Activated gamma-delta T cell treated with anti-CD3 and anti-CD28 coated beads, Interleukin-2, amount 50 U/mL, for 16 hours (primary cell): ENCODE measurements around the gene CFC1.
"Not testable (repeated sequence)": the region's sequence is repeated elsewhere in the genome, so short reads cannot be mapped to it uniquely, and the experiment has no call there.

Experiments
- DNase-seq: peaks from one replicate; pipeline ENCODE4 v3.0.0-alpha.2; 2020; ENCODE audit warnings: low read depth

The CFC1 gene

GRCh38 chr2:130582970-130583369 is 16.4 kb downstream of the CFC1 start:
- DNase-seq, result not testable (repeated sequence)

GRCh38 chr2:130581491-130581890 is 17.9 kb downstream of the CFC1 start:
- not testable (repeated sequence) for DNase-seq

GRCh38 chr2:130579121-130579520 is 20.3 kb downstream of the CFC1 start:
- DNase-seq, result not testable (repeated sequence)

GRCh38 chr2:130577559-130577958 is 21.8 kb downstream of the CFC1 start:
- DNase-seq, result not testable (repeated sequence)

- DNase-seq, result not testable (repeated sequence)
Observed at GRCh38 chr2:130576209-130576784, 23.1 kb downstream of the CFC1 start.

- DNase-seq, result not testable (repeated sequence)
Observed at GRCh38 chr2:130574230-130574629, 25.1 kb downstream of the CFC1 start.

- not testable (repeated sequence) for DNase-seq
Observed at GRCh38 chr2:130571929-130572328, 27.4 kb downstream of the CFC1 start.

GRCh38 chr2:130566165-130566564 is 33.2 kb downstream of the CFC1 start:
- not testable (repeated sequence) for DNase-seq

GRCh38 chr2:130556441-130556840 is 42.9 kb downstream of the CFC1 start:
- not testable (repeated sequence) for DNase-seq

- not testable (repeated sequence) for DNase-seq
Observed at GRCh38 chr2:130554178-130554577, 45.2 kb downstream of the CFC1 start.

GRCh38 chr2:130549475-130549874 is 49.9 kb downstream of the CFC1 start:
- DNase-seq, result not testable (repeated sequence)

- DNase-seq, result not testable (repeated sequence)
Observed at GRCh38 chr2:130548418-130548817, 51.0 kb downstream of the CFC1 start.

- not testable (repeated sequence) for DNase-seq
Observed at GRCh38 chr2:130544978-130545377, 54.4 kb downstream of the CFC1 start.

GRCh38 chr2:130543785-130544528 is 55.4 kb downstream of the CFC1 start:
- not testable (repeated sequence) for DNase-seq

GRCh38 chr2:130542789-130543188 is 56.6 kb downstream of the CFC1 start:
- not testable (repeated sequence) for DNase-seq
